K562 (cell line): ENCODE results near the gene FBXW11. TPM values are rescaled to one million over a fixed set of nuclear protein-coding genes. Genes with fewer than 3 reads are reported as not detected.

ENCODE experiments used
- ATAC-seq: fragments of 200-7000 bp; cut with Tn5 transposase; 3 replicates; pipeline ENCODE4 v1.9.1; 2020; ENCODE audit warnings: moderate library complexity
- BruUV-seq: library from RNA; stranded (reverse); fragments of 400-500 nt; replicated peaks from 2 replicates; lab custom pipeline; 2021; lab: Mats Ljungman, UMichigan
- CTCF ChIA-PET: fragments of 300-600 bp; formaldehyde crosslinking; extraction: SDS; loops from one replicate; lab custom pipeline; 2021; ENCODE audit warnings: low intra/inter-chr PET ratio; lab: Yijun Ruan, JAX
- POLR2A ChIA-PET: fragments of 300-600, 350-650 bp; sonication (Branson Sonifier 250); formaldehyde crosslinking; extraction: SDS; loops from one replicate; lab custom pipeline; 2021; ENCODE audit warnings: antibody characterized with exemption, inconsistent platforms; lab: Yijun Ruan, JAX
- DNase-seq, 4 experiments: peaks; one replicate each; pipeline versions ENCODE4 v3.0.0 to v3.0.0-alpha.2; 2011 to 2018; ENCODE audit warnings: low spot score in 3 of 4, mixed read lengths in 3 of 4; ENCODE audit errors: extremely low read depth in 1 of 4
- FAIRE-seq: peaks from 2 replicates; lab custom pipeline; 2011; peaks lifted over from hg19 to GRCh38; lab: Jason Lieb, UNC
- H2AFZ ChIP-seq: 2 replicates; pipeline ENCODE4 v1.6.0; 2011; ENCODE audit warnings: low read depth, low read length, control low read depth, inconsistent platforms
- H3K27ac ChIP-seq: fragments of 200-600 bp; 3 replicates; pipeline ENCODE4 v1.8.0; 2011; ENCODE audit warnings: low read depth, mild to moderate bottlenecking, control low read depth, inconsistent platforms, low read length, moderate library complexity, mixed read lengths; ENCODE audit errors: extremely low read depth
- H3K27me3 ChIP-seq, 2 experiments: fragments of 300-600 bp in 1 of 2; 2 replicates in 1 of 2; 3 replicates in 1 of 2; pipeline versions ENCODE4 v1.6.0 to v1.8.0; 2011; ENCODE audit warnings: inconsistent platforms in 2 of 2, low read length in 2 of 2, mild to moderate bottlenecking in 1 of 2, mixed read lengths in 1 of 2, moderate library complexity in 1 of 2; ENCODE audit not compliant: control insufficient read depth in 2 of 2, insufficient read depth in 2 of 2
- H3K36me3 ChIP-seq: fragments of 300-600 bp; 3 replicates; pipeline ENCODE4 v1.8.0; 2011; ENCODE audit warnings: mild to moderate bottlenecking, low read length, inconsistent platforms; ENCODE audit not compliant: control insufficient read depth, insufficient read depth
- H3K4me1 ChIP-seq, 2 experiments: fragments of 200-600 bp in 1 of 2; replicated peaks in 1 of 2; 2 replicates in 1 of 2; 3 replicates in 1 of 2; pipeline versions ENCODE4 v1.5.1 to v1.8.0; 2011; ENCODE audit warnings: inconsistent platforms in 2 of 2, low read length in 2 of 2, mild to moderate bottlenecking in 1 of 2, mixed read lengths in 1 of 2, moderate library complexity in 1 of 2; ENCODE audit not compliant: control insufficient read depth in 2 of 2, insufficient read depth in 2 of 2
- H3K4me2 ChIP-seq: 2 replicates; pipeline ENCODE4 v1.6.1; 2011; ENCODE audit warnings: low read length, control low read depth, inconsistent platforms, mixed read lengths; ENCODE audit not compliant: insufficient read depth
- H3K4me3 ChIP-seq: fragments of 200-600 bp; sonication (generic), shearing (Covaris generic); 2 replicates; pipeline ENCODE4 v1.5.1; 2016; ENCODE audit warnings: control low read depth, inconsistent platforms
- H3K79me2 ChIP-seq: fragments of 200-600 bp; 3 replicates; pipeline ENCODE4 v1.8.0; 2011; ENCODE audit warnings: low read length, inconsistent platforms; ENCODE audit not compliant: control insufficient read depth, insufficient read depth
- H3K9ac ChIP-seq, 2 experiments: 2 replicates each; pipeline versions ENCODE4 v1.6.0 to v1.6.1; 2011; ENCODE audit warnings: low read depth in 2 of 2, low read length in 2 of 2, control low read depth in 1 of 2, inconsistent platforms in 1 of 2, mild to moderate bottlenecking in 1 of 2, mixed read lengths in 1 of 2; ENCODE audit not compliant: insufficient read depth in 1 of 2
- H3K9me1 ChIP-seq: one replicate; pipeline ENCODE4 v1.6.0; 2011; ENCODE audit warnings: inconsistent platforms, mild to moderate bottlenecking, low read length, moderate library complexity; ENCODE audit not compliant: control insufficient read depth, insufficient read depth
- H3K9me3 ChIP-seq: replicated peaks from 2 replicates; pipeline ENCODE4 v1.5.1; 2011; ENCODE audit warnings: low read depth, low read length, inconsistent platforms; ENCODE audit not compliant: control insufficient read depth, insufficient read depth
- H4K20me1 ChIP-seq: replicated peaks from 2 replicates; pipeline ENCODE4 v1.6.1; 2011; ENCODE audit warnings: low read length, inconsistent platforms, mixed read lengths; ENCODE audit not compliant: control insufficient read depth, insufficient read depth
- BDP1 ChIP-seq: IDR thresholded peaks from 3 replicates; pipeline ENCODE4 v1.6.1; 2011; ENCODE audit not compliant: insufficient read length, insufficient read depth
- CEBPB ChIP-seq: fragments of 450-650 bp; IDR thresholded peaks from 2 replicates; pipeline ENCODE4 v1.6.1; 2016; ENCODE audit warnings: missing genetic modification characterization, missing compliant biosample characterization
- RAD21 ChIP-seq, 2 experiments: fragments of 250-450 bp in 1 of 2; fragments of 450-650 bp in 1 of 2; sonication (Bioruptor Pico) in 1 of 2; formaldehyde crosslinking in 1 of 2; IDR thresholded peaks in 1 of 2; conservative IDR thresholded peaks in 1 of 2; 2 replicates each; pipeline versions ENCODE4 v1.4.0 to v1.8.0; 2020 to 2022; ENCODE audit warnings: mild to moderate bottlenecking in 2 of 2, moderate library complexity in 1 of 2
- WGBS: fragments of 100-300 bp; shearing (Covaris generic); methylation state at CpG from one replicate; pipeline ENCODE4 v1.1.6; 2016; ENCODE audit warnings: low coverage, mixed read lengths; ENCODE audit not compliant: insufficient coverage; ENCODE audit errors: missing lambda C conversion rate; 5-methylcytosine and 5-hydroxymethylcytosine counted together
- in situ Hi-C: fragments of 300-500 bp; cut with MboI; formaldehyde crosslinking; loops from 4 replicates; pipeline ENCODE4 v1.15.0; 2018; ENCODE audit warnings: inconsistent platforms, mixed read lengths
- intact Hi-C: fragments of 100-400 bp; cut with micrococcal nuclease; formaldehyde crosslinking; loops from 2 replicates; pipeline ENCODE4 v1.14.2; 2022
- polyA plus RNA-seq, 8 experiments: library from polyadenylated mRNA; depleted of rRNA in 4 of 8; stranded (reverse) in 5 of 8; unstranded in 3 of 8; fragments of >200 nt; fragmentation: Nextera tagmentation in 2 of 8; fragmentation: Illumina TruSeq in 1 of 8; extraction: Ambion mirVana in 2 of 8; extraction: Trizol in 1 of 8; gene quantifications; 2 replicates each; pipeline versions ENCODE4 v1.2.1 to v1.2.3, GENCODE V29; 2011 to 2014; ENCODE audit warnings: inconsistent platforms in 1 of 8, missing spikeins in 1 of 8
- total RNA-seq, 7 experiments: library from RNA; depleted of rRNA in 6 of 7; stranded (reverse); fragments of >200 nt in 6 of 7; fragmentation: Illumina TruSeq in 2 of 7; extraction: Trizol in 2 of 7; gene quantifications; 2 replicates each; pipeline versions ENCODE4 v1.2.1 to v1.2.3, GENCODE V29; 2011 to 2021; ENCODE audit warnings: low replicate concordance in 1 of 7
- TF ChIP-seq, protein P1 (sequence below): fragments of 250-450 bp; sonication (Bioruptor Pico); IDR thresholded peaks from 2 replicates; pipeline ENCODE4 v1.4.0; 2020; ENCODE audit warnings: mild to moderate bottlenecking
- TF ChIP-seq, protein P2 (sequence below): IDR thresholded peaks from 2 replicates; pipeline ENCODE4 v1.6.1; 2011; ENCODE audit warnings: borderline replicate concordance, low read depth, mild to moderate bottlenecking, moderate library complexity, low read length; ENCODE audit not compliant: insufficient read depth, poor library complexity, severe bottlenecking

FBXW11 gene
- total and polyA plus RNA-seq, 9 of the 15 experiments (the other 6 are each of a cell fraction or from before 2014, with no cell fraction given) = 3.0 to 28.6 (median 23.6) TPM

DNA sequence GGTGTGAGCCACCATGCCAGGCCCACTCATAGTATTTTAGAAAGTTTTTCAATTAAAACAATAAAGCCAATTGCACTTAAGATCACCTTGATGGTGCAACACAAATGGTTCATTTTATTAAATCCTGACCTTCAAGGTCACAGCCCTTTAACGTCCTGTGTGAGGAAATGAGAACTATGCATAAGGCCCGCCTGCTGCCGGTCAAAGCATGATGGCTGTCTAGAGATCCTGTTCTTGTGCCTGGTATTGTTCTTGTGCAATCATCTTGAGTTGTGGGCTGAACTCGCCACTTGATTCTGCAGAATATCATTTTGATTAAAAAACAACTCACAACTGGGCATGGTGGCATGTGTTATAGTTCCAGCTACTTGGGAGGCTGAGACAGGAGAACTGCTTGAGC lies 43.6 kb upstream of the FBXW11 start:
- Histone ChIP-seq H3K9me1 (no peaks in the 10 kb centered on the region), H3K36me3 (no peaks in the 10 kb centered on the region), H3K9me3 (no peaks in the 10 kb centered on the region), H3K27me3 (no peaks in the 10 kb centered on the region), H3K27ac (no peak overlapping the region), H3K4me2 (no peak overlapping the region), H3K79me2 (no peaks in the 10 kb centered on the region), H3K9ac (no peak overlapping the region), H3K4me3 (no peak overlapping the region), H4K20me1 (0 out of 2 replicates have a peak, but pooled peaks cover 3% of the 10 kb centered on the region), H2AFZ (no peak overlapping the region), H3K4me1 (peaks cover 10 to 14% of the 10 kb centered on the region in 2 experiments; a peak in 4 of 5 replicates)
- CTCF ChIA-PET = no interaction called here
- intact Hi-C loops (loop anchor here (5.0 kb wide), 1 partner anchor 633 kb away; the partner anchor contains the start of gene FGF18), in situ Hi-C loops (loop anchor here (10.0 kb wide), 1 partner anchor 625 kb away; no protein-coding TSS in a partner anchor)
- BruUV-seq = no TSS peak
- no peak for DNase-seq
- POLR2A ChIA-PET = interaction anchor here (0.6 kb wide), 1 partner anchor 155 kb away, joined by 3 read pairs; no protein-coding TSS in a partner anchor
- TF ChIP-seq CEBPB (tag) (0 out of 2 replicates have a peak, but pooled peaks have one; percentile 11), BDP1 (no peak), RAD21 (CRISPR knock-in tag; conservative IDR thresholded peaks at IDR 0.05 in 1 of 2, IDR thresholded peaks at IDR 0.05 in 1 of 2) (no peak)
- no peak for ATAC-seq
- WGBS = 72% methylated on average over 4 of the region's 4 CpGs
- no peak for FAIRE-seq

DNA sequence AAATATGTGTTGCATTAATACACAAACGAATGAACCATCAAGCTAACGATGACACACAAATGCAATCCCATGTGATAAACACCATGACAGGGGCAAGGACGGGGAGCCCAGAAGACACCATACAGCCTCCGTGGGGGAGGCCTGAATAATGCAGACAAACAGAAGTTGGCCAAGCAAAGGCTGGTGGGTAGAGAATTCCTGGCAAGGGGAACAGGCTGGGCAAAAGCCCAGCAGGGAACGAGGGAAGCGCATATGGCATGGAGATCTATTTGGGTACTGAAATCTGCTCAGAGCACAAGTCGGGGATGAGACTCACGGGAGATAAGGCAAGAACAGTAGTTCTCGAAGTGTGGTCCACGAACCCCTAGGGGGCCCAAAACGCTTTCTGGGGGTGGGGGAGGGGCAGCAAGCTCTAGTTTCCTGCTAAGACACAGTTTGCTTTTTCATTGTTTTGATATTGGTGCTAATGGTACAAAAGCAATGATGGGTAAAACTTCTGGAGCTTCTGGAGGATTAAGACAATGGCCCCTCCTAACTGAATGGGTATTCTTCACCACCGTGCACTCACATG lies 42.9 kb upstream of the FBXW11 start:
- Histone ChIP-seq H2AFZ (no peak overlapping the region), H3K9me1 (no peaks in the 10 kb centered on the region), H3K4me3 (no peak overlapping the region), H3K4me2 (no peak overlapping the region), H3K9me3 (no peaks in the 10 kb centered on the region), H3K4me1 (peaks cover 9 to 10% of the 10 kb centered on the region in 2 experiments; a peak in 3 of 5 replicates), H3K27ac (no peak overlapping the region), H4K20me1 (0 out of 2 replicates have a peak, but pooled peaks cover under 1% of the 10 kb centered on the region), H3K79me2 (no peaks in the 10 kb centered on the region), H3K9ac (no peak overlapping the region), H3K27me3 (no peaks in the 10 kb centered on the region), H3K36me3 (no peaks in the 10 kb centered on the region)
- in situ Hi-C loops (no loop called here), intact Hi-C loops (loop anchor here (10.0 kb wide), 2 partner anchors 275 to 415 kb away; no protein-coding TSS in a partner anchor)
- TF ChIP-seq, protein P1, sequence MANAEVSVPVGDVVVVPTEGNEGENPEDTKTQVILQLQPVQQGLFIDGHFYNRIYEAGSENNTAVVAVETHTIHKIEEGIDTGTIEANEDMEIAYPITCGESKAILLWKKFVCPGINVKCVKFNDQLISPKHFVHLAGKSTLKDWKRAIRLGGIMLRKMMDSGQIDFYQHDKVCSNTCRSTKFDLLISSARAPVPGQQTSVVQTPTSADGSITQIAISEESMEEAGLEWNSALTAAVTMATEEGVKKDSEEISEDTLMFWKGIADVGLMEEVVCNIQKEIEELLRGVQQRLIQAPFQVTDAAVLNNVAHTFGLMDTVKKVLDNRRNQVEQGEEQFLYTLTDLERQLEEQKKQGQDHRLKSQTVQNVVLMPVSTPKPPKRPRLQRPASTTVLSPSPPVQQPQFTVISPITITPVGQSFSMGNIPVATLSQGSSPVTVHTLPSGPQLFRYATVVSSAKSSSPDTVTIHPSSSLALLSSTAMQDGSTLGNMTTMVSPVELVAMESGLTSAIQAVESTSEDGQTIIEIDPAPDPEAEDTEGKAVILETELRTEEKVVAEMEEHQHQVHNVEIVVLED (CRISPR knock-in tag) = no peak
- TF ChIP-seq, protein P2, sequence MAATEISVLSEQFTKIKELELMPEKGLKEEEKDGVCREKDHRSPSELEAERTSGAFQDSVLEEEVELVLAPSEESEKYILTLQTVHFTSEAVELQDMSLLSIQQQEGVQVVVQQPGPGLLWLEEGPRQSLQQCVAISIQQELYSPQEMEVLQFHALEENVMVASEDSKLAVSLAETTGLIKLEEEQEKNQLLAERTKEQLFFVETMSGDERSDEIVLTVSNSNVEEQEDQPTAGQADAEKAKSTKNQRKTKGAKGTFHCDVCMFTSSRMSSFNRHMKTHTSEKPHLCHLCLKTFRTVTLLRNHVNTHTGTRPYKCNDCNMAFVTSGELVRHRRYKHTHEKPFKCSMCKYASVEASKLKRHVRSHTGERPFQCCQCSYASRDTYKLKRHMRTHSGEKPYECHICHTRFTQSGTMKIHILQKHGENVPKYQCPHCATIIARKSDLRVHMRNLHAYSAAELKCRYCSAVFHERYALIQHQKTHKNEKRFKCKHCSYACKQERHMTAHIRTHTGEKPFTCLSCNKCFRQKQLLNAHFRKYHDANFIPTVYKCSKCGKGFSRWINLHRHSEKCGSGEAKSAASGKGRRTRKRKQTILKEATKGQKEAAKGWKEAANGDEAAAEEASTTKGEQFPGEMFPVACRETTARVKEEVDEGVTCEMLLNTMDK = peak; percentile 63
- BruUV-seq = no TSS peak
- POLR2A ChIA-PET = no interaction called here
- WGBS = 30% methylated on average over 12 of the region's 12 CpGs
- ATAC-seq (peak; percentile 45), FAIRE-seq (no peak), DNase-seq (no peak)
- CTCF ChIA-PET = interaction anchor here (0.6 kb wide), 1 partner anchor 41 kb away, joined by 4 read pairs; no protein-coding TSS in a partner anchor
